OCI-LY3 (cell line): ENCODE measurements around the gene FRMD6.

Experiments
- H2AFZ ChIP-seq: fragments of 200-600, 300-600 bp; shearing (Covaris generic); 2 replicates; pipeline ENCODE4 v1.6.0; 2014; ENCODE audit warnings: antibody characterized with exemption, low read depth, low read length
- H3K27ac ChIP-seq: fragments of 200-600, 300-600 bp; sonication (generic); 2 replicates; pipeline ENCODE4 v1.5.1; 2014; ENCODE audit warnings: mild to moderate bottlenecking, low read length, moderate library complexity, mixed read lengths
- H3K27me3 ChIP-seq: fragments of 200-600, 300-600 bp; sonication (generic); 2 replicates; pipeline ENCODE4 v1.6.1; 2014; ENCODE audit warnings: low read depth, low read length, mixed read lengths
- H3K36me3 ChIP-seq: fragments of 200-600, 300-600 bp; sonication (generic); replicated peaks from 2 replicates; pipeline ENCODE3; 2014; ENCODE audit warnings: low read depth, low read length, mixed read lengths
- H3K4me1 ChIP-seq: fragments of 300-600, 200-600 bp; sonication (generic); 2 replicates; pipeline ENCODE4 v1.6.1; 2014; ENCODE audit warnings: low read length, mixed read lengths
- H3K4me2 ChIP-seq: fragments of 200-600, 300-600 bp; sonication (generic); 2 replicates; pipeline ENCODE4 v1.6.1; 2014; ENCODE audit warnings: low read length, mixed read lengths
- H3K4me3 ChIP-seq: fragments of 300-600, 200-600 bp; sonication (generic); 2 replicates; pipeline ENCODE4 v1.5.1; 2014; ENCODE audit warnings: antibody characterized with exemption, mild to moderate bottlenecking, low read length, moderate library complexity
- H3K79me2 ChIP-seq: fragments of 300-600, 200-600 bp; shearing (Covaris generic); 2 replicates; pipeline ENCODE4 v1.6.1; 2014; ENCODE audit warnings: mild to moderate bottlenecking, low read length, mixed read lengths
- H3K9ac ChIP-seq: fragments of 300-600, 200-600 bp; shearing (Covaris generic); 2 replicates; pipeline ENCODE4 v1.6.0; 2014; ENCODE audit warnings: mild to moderate bottlenecking, low read length, moderate library complexity
- H3K9me3 ChIP-seq: fragments of 200-600, 300-600 bp; shearing (Covaris generic); 2 replicates; pipeline ENCODE4 v1.6.1; 2014; ENCODE audit warnings: low read length, mixed read lengths; ENCODE audit not compliant: insufficient read depth
- H4K20me1 ChIP-seq: fragments of 200-600, 300-600 bp; sonication (generic); 2 replicates; pipeline ENCODE4 v1.6.1; 2016; ENCODE audit warnings: low read length, mixed read lengths; ENCODE audit not compliant: insufficient read depth
- EZH2phosphoT487 ChIP-seq: fragments of 200-600 bp; shearing (Covaris generic); IDR thresholded peaks from 2 replicates; pipeline ENCODE4 v1.6.1; 2018; ENCODE audit warnings: antibody characterized with exemption, mixed run types, low read depth
- TF ChIP-seq, protein P1 (sequence below): fragments of 200-600, 300-600 bp; sonication (generic); IDR thresholded peaks from 2 replicates; pipeline ENCODE4 v1.5.1; 2014; ENCODE audit warnings: antibody characterized with exemption, low read length, low read depth

Gene FRMD6

DNA sequence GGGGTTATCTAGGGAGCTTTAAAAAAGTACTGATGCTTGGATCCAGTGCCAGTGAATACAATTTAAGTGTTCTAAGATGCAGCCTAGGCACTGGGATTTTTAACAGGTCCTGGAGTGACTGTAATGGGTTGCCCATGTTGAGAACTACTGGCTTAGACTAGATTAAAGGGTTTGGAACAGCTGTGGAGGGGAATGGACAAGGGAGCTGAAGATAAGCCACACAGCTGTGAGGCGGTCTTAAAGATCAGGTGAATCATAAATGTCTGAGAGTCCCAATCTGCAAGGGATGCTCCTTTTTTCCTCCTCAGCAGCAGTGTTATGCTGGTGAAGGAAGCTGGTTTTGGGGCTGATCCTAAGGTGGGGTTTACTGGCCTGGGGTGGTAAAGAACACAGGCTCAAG, 35.5 kb upstream of the FRMD6 start:
- Histone ChIP-seq H2AFZ (no peak overlapping the region), H3K79me2 (no peaks in the 10 kb centered on the region), H3K9me3 (no peaks in the 10 kb centered on the region), H3K4me1 (peaks cover 14% of the 10 kb centered on the region), H3K27ac (no peak overlapping the region), H4K20me1 (no peaks in the 10 kb centered on the region), H3K4me3 (no peak overlapping the region), H3K36me3 (no peaks in the 10 kb centered on the region), H3K4me2 (no peak overlapping the region), H3K9ac (no peak overlapping the region), H3K27me3 (no peaks in the 10 kb centered on the region)
- TF ChIP-seq, protein P1, sequence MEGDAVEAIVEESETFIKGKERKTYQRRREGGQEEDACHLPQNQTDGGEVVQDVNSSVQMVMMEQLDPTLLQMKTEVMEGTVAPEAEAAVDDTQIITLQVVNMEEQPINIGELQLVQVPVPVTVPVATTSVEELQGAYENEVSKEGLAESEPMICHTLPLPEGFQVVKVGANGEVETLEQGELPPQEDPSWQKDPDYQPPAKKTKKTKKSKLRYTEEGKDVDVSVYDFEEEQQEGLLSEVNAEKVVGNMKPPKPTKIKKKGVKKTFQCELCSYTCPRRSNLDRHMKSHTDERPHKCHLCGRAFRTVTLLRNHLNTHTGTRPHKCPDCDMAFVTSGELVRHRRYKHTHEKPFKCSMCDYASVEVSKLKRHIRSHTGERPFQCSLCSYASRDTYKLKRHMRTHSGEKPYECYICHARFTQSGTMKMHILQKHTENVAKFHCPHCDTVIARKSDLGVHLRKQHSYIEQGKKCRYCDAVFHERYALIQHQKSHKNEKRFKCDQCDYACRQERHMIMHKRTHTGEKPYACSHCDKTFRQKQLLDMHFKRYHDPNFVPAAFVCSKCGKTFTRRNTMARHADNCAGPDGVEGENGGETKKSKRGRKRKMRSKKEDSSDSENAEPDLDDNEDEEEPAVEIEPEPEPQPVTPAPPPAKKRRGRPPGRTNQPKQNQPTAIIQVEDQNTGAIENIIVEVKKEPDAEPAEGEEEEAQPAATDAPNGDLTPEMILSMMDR, result no peak
- TF ChIP-seq EZH2phosphoT487, result no peak

DNA sequence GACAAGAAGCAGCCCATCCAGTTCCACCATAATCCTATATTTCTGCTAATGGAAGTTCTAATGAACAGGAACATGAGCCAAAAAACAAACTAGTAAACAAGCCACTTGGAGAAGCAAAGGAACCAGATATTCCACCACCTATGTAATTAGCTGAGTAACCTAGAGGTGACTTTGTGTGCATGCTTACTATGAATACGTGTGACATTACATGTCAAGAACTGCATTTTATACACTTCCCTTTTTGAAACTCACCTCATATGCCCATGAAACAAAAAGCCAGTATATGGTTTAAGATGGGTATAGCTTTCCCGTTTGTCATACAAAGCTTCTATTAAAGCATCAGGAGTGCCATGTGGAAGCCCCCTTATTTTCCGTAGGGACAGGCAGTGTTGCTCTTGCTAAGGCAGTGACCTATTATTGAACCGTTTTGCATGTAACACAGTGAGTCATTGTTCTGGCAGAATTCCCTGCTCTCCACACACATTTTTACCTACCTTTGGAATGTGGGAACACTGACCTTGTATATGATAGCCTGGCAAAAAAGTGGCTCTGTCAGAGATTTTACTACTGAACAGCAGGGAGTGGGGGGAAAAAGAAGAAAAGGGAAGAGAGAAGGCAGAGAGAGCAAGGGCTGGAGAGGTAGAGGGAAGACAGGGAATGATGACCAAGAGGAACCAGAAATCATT, 34.8 kb upstream of the FRMD6 start:
- Histone ChIP-seq H4K20me1 (no peaks in the 10 kb centered on the region), H3K4me1 (peaks cover 14% of the 10 kb centered on the region), H3K9ac (no peak overlapping the region), H3K27ac (no peak overlapping the region), H3K4me2 (no peak overlapping the region), H3K9me3 (no peaks in the 10 kb centered on the region), H2AFZ (no peak overlapping the region), H3K27me3 (no peaks in the 10 kb centered on the region), H3K4me3 (no peak overlapping the region), H3K36me3 (no peaks in the 10 kb centered on the region), H3K79me2 (no peaks in the 10 kb centered on the region)
- TF ChIP-seq EZH2phosphoT487, result no peak
- TF ChIP-seq, protein P1, result no peak

DNA sequence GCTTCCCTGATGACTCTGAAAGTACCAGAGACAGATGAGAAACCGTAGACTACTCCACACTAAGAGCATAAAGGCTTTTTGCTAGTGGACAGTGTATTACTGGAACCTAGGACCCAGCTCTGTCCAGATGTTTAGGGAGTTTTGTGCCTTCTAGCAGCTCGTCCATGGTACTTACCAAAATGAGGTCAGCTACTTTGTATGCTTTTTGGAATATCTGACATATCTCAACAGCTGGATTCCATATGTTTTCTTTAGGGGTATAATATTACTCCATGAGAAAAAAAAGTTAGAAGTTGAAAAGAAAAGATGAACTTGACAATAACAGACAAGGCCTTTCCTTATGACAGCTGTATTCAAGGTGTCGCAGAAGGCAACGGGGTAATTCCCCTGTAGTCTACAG, 32.1 kb upstream of the FRMD6 start:
- Histone ChIP-seq H3K4me3 (no peak overlapping the region), H3K36me3 (no peaks in the 10 kb centered on the region), H4K20me1 (no peaks in the 10 kb centered on the region), H3K9me3 (no peaks in the 10 kb centered on the region), H2AFZ (no peak overlapping the region), H3K27ac (no peak overlapping the region), H3K9ac (no peak overlapping the region), H3K27me3 (no peaks in the 10 kb centered on the region), H3K4me1 (peaks cover 10% of the 10 kb centered on the region), H3K4me2 (no peak overlapping the region), H3K79me2 (no peaks in the 10 kb centered on the region)
- no peak for TF ChIP-seq EZH2phosphoT487
- TF ChIP-seq, protein P1, result no peak

DNA sequence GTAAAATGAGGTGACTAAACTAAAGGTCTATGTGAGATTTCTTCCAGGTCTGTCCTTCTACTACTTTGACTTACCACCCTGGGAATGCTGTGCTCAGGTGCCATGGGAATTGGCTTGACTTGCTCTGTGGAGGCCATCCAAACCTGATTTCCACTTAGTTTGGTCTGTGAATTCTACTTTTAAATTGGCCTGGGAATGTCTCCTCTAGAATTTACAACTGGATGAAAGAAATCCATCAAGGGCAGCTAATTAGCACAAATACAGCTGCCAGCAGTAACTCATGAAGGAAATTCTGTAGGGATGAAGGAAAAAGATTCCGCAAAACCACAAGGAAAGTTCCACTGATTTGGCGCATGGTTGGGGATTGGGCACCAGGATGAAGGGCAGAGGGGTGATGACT, 31.7 kb upstream of the FRMD6 start:
- H3K4me2 ChIP-seq, result no peak overlapping the region
- no peaks in the 10 kb centered on the region for H3K79me2 ChIP-seq
- no peak overlapping the region for H2AFZ ChIP-seq
- no peaks in the 10 kb centered on the region for H4K20me1 ChIP-seq
- peaks cover 10% of the 10 kb centered on the region for H3K4me1 ChIP-seq
- H3K4me3 ChIP-seq, result no peak overlapping the region
- TF ChIP-seq, protein P1, result no peak
- no peak for TF ChIP-seq EZH2phosphoT487
- no peaks in the 10 kb centered on the region for H3K36me3 ChIP-seq
- no peak overlapping the region for H3K27ac ChIP-seq
- no peak overlapping the region for H3K9ac ChIP-seq
- no peaks in the 10 kb centered on the region for H3K9me3 ChIP-seq
- H3K27me3 ChIP-seq, result no peaks in the 10 kb centered on the region
